GM23338 (cell line): ENCODE results near the gene PKLR. TPM values are rescaled to one million over a fixed set of nuclear protein-coding genes. Genes with fewer than 3 reads are reported as not detected.
A peak's percentile ranks its signal among the peaks of the same experiment; 100 is the strongest.

Experiments
- ATAC-seq: fragments of 200-7000 bp; cut with Tn5 transposase; 3 replicates; pipeline ENCODE4 v1.9.1; 2020
- DNase-seq: peaks from one replicate; pipeline ENCODE4 v3.0.0-alpha.2; 2015; ENCODE audit warnings: low spot score
- H2AFZ ChIP-seq: fragments of 200-600 bp; sonication (generic); 2 replicates; pipeline ENCODE4 v1.8.0; 2016; ENCODE audit warnings: antibody characterized with exemption, mild to moderate bottlenecking, moderate library complexity
- H3F3A ChIP-seq: fragments of 200-600 bp; sonication (generic); replicated peaks from 2 replicates; pipeline ENCODE4 v1.8.0; 2017; ENCODE audit warnings: antibody characterized with exemption, mixed run types, low read depth
- H3K27ac ChIP-seq: fragments of 200-600 bp; sonication (generic); 2 replicates; pipeline ENCODE4 v1.6.1; 2016; ENCODE audit warnings: low read depth
- H3K27me3 ChIP-seq: fragments of 200-600 bp; sonication (generic); 2 replicates; pipeline ENCODE4 v1.8.0; 2016; ENCODE audit warnings: mild to moderate bottlenecking, mixed run types, moderate library complexity; ENCODE audit not compliant: insufficient read depth
- H3K36me3 ChIP-seq: fragments of 200-600 bp; sonication (generic); 2 replicates; pipeline ENCODE4 v1.8.0; 2016; ENCODE audit warnings: mild to moderate bottlenecking; ENCODE audit not compliant: insufficient read depth
- H3K4me1 ChIP-seq: fragments of 200-600 bp; sonication (generic); 2 replicates; pipeline ENCODE4 v1.8.0; 2016; ENCODE audit warnings: mild to moderate bottlenecking, moderate library complexity; ENCODE audit not compliant: insufficient read depth
- H3K4me2 ChIP-seq: fragments of 200-600 bp; sonication (generic); 2 replicates; pipeline ENCODE4 v1.7.1; 2017; ENCODE audit warnings: mixed run types
- H3K4me3 ChIP-seq: fragments of 200-600 bp; sonication (generic); 2 replicates; pipeline ENCODE4 v1.6.1; 2016; ENCODE audit warnings: mixed run types
- H3K79me2 ChIP-seq: fragments of 200-600 bp; sonication (generic); replicated peaks from 2 replicates; pipeline ENCODE4 v1.8.0; 2017; ENCODE audit warnings: mild to moderate bottlenecking; ENCODE audit not compliant: insufficient read depth
- H3K9me2 ChIP-seq: fragments of 200-600 bp; sonication (generic); 2 replicates; pipeline ENCODE4 v1.8.0; 2017; ENCODE audit not compliant: insufficient read depth
- H4K20me1 ChIP-seq: fragments of 200-600 bp; sonication (generic); replicated peaks from 2 replicates; pipeline ENCODE4 v1.8.0; 2017; ENCODE audit warnings: mild to moderate bottlenecking; ENCODE audit not compliant: insufficient read depth
- H3K27ac Mint-ChIP-seq: 2 replicates; pipeline ENCODE4 v1.8.0; 2020; ENCODE audit warnings: inconsistent platforms, mild to moderate bottlenecking, moderate library complexity, mixed read lengths
- H3K27me3 Mint-ChIP-seq: 3 replicates; pipeline ENCODE4 v1.8.0; 2022; ENCODE audit warnings: low read depth, mild to moderate bottlenecking, moderate library complexity, mixed read lengths, inconsistent platforms; ENCODE audit not compliant: insufficient read depth, poor library complexity
- H3K36me3 Mint-ChIP-seq: 3 replicates; pipeline ENCODE4 v1.8.0; 2021; ENCODE audit warnings: low read depth, mild to moderate bottlenecking, inconsistent platforms, moderate library complexity, mixed read lengths
- H3K4me1 Mint-ChIP-seq: 3 replicates; pipeline ENCODE4 v1.8.0; 2020; ENCODE audit warnings: mild to moderate bottlenecking, inconsistent platforms, mixed read lengths
- H3K4me3 Mint-ChIP-seq: 3 replicates; pipeline ENCODE4 v1.8.0; 2021; ENCODE audit warnings: moderate library complexity, mild to moderate bottlenecking, inconsistent platforms, mixed read lengths
- H3K9me3 Mint-ChIP-seq: 3 replicates; pipeline ENCODE4 v1.8.0; 2020; ENCODE audit warnings: moderate library complexity, mild to moderate bottlenecking, inconsistent platforms, mixed read lengths
- CREB1 ChIP-seq: fragments of 250-450 bp; sonication (Bioruptor Pico); IDR thresholded peaks from 2 replicates; pipeline ENCODE4 v1.5.0; 2020; ENCODE audit warnings: low read depth, mild to moderate bottlenecking, moderate library complexity
- EZH2 ChIP-seq: fragments of 200-600 bp; sonication (generic); IDR thresholded peaks from one replicate; pipeline ENCODE4 v1.8.0; 2017; ENCODE audit warnings: antibody characterized with exemption, mild to moderate bottlenecking, low read depth; ENCODE audit not compliant: unreplicated experiment
- EZH2phosphoT487 ChIP-seq: fragments of 200-600 bp; sonication (generic); IDR thresholded peaks from one replicate; pipeline ENCODE4 v1.8.1; 2018; ENCODE audit warnings: antibody characterized with exemption; ENCODE audit not compliant: unreplicated experiment
- JUNB ChIP-seq: IDR thresholded peaks from one replicate; pipeline ENCODE4 v1.6.1; 2016; ENCODE audit warnings: antibody characterized with exemption; ENCODE audit not compliant: unreplicated experiment
- NANOG ChIP-seq: IDR thresholded peaks from 2 replicates; pipeline ENCODE4 v1.6.1; 2016; ENCODE audit warnings: antibody characterized with exemption, borderline replicate concordance
- STAT1 ChIP-seq: IDR thresholded peaks from one replicate; pipeline ENCODE4 v1.6.1; 2016; ENCODE audit warnings: antibody characterized with exemption; ENCODE audit not compliant: unreplicated experiment
- ZNF114 ChIP-seq: fragments of 250-450 bp; sonication (Bioruptor Pico); IDR thresholded peaks from 2 replicates; pipeline ENCODE4 v1.5.0; 2020; ENCODE audit warnings: mild to moderate bottlenecking, moderate library complexity
- ZNF331 ChIP-seq: fragments of 250-450 bp; sonication (Bioruptor Pico); IDR thresholded peaks from 2 replicates; pipeline ENCODE4 v1.5.0; 2020; ENCODE audit warnings: low read depth, mild to moderate bottlenecking, moderate library complexity
- polyA plus RNA-seq: library from polyadenylated mRNA; unstranded; fragments of >200 nt; fragmentation: Nextera tagmentation; extraction: Ambion mirVana; gene quantifications from 2 replicates; pipeline ENCODE4 v1.2.1, GENCODE V29; 2016
- total RNA-seq: library from RNA; depleted of rRNA; stranded (reverse); fragments of >200 nt; shearing (Covaris generic); gene quantifications from 2 replicates; pipeline ENCODE4 v1.2.3, GENCODE V29; 2014
- TF ChIP-seq, protein P1 (sequence below): fragments of 250-450 bp; sonication (Bioruptor Pico); IDR thresholded peaks from 2 replicates; pipeline ENCODE4 v1.5.0; 2020; ENCODE audit warnings: mild to moderate bottlenecking, moderate library complexity
- TF ChIP-seq, protein P2 (sequence below): IDR thresholded peaks from 2 replicates; pipeline ENCODE4 v1.6.1; 2016; ENCODE audit warnings: antibody characterized with exemption
- TF ChIP-seq, protein P3 (sequence below): IDR thresholded peaks from one replicate; pipeline ENCODE4 v1.6.1; 2018; ENCODE audit warnings: antibody characterized with exemption; ENCODE audit not compliant: unreplicated experiment

The PKLR gene
- total and polyA plus RNA-seq, 2 experiments from 2014 or later, result 2.0 to 3.7 TPM

DNA sequence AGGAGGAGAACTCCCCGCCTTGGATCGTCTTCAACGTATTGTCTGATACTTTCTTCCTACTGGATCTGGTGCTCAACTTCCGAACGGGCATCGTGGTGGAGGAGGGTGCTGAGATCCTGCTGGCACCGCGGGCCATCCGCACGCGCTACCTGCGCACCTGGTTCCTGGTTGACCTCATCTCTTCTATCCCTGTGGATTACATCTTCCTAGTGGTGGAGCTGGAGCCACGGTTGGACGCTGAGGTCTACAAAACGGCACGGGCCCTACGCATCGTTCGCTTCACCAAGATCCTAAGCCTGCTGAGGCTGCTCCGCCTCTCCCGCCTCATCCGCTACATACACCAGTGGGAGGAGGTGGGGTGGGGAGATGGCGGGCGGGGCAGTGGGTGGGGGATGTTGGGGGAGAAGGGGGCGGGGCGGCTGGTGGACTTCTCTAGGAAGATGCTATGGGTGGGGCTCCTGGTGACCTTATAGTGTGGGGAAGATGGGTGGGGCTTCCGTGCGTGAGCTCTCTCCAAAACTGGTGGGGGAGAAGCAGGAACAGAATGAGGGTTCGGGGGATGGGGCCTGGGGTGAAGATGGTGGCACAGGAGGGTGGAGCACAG, 18.6 kb downstream of the PKLR start (continued):
- TF ChIP-seq, protein P1, sequence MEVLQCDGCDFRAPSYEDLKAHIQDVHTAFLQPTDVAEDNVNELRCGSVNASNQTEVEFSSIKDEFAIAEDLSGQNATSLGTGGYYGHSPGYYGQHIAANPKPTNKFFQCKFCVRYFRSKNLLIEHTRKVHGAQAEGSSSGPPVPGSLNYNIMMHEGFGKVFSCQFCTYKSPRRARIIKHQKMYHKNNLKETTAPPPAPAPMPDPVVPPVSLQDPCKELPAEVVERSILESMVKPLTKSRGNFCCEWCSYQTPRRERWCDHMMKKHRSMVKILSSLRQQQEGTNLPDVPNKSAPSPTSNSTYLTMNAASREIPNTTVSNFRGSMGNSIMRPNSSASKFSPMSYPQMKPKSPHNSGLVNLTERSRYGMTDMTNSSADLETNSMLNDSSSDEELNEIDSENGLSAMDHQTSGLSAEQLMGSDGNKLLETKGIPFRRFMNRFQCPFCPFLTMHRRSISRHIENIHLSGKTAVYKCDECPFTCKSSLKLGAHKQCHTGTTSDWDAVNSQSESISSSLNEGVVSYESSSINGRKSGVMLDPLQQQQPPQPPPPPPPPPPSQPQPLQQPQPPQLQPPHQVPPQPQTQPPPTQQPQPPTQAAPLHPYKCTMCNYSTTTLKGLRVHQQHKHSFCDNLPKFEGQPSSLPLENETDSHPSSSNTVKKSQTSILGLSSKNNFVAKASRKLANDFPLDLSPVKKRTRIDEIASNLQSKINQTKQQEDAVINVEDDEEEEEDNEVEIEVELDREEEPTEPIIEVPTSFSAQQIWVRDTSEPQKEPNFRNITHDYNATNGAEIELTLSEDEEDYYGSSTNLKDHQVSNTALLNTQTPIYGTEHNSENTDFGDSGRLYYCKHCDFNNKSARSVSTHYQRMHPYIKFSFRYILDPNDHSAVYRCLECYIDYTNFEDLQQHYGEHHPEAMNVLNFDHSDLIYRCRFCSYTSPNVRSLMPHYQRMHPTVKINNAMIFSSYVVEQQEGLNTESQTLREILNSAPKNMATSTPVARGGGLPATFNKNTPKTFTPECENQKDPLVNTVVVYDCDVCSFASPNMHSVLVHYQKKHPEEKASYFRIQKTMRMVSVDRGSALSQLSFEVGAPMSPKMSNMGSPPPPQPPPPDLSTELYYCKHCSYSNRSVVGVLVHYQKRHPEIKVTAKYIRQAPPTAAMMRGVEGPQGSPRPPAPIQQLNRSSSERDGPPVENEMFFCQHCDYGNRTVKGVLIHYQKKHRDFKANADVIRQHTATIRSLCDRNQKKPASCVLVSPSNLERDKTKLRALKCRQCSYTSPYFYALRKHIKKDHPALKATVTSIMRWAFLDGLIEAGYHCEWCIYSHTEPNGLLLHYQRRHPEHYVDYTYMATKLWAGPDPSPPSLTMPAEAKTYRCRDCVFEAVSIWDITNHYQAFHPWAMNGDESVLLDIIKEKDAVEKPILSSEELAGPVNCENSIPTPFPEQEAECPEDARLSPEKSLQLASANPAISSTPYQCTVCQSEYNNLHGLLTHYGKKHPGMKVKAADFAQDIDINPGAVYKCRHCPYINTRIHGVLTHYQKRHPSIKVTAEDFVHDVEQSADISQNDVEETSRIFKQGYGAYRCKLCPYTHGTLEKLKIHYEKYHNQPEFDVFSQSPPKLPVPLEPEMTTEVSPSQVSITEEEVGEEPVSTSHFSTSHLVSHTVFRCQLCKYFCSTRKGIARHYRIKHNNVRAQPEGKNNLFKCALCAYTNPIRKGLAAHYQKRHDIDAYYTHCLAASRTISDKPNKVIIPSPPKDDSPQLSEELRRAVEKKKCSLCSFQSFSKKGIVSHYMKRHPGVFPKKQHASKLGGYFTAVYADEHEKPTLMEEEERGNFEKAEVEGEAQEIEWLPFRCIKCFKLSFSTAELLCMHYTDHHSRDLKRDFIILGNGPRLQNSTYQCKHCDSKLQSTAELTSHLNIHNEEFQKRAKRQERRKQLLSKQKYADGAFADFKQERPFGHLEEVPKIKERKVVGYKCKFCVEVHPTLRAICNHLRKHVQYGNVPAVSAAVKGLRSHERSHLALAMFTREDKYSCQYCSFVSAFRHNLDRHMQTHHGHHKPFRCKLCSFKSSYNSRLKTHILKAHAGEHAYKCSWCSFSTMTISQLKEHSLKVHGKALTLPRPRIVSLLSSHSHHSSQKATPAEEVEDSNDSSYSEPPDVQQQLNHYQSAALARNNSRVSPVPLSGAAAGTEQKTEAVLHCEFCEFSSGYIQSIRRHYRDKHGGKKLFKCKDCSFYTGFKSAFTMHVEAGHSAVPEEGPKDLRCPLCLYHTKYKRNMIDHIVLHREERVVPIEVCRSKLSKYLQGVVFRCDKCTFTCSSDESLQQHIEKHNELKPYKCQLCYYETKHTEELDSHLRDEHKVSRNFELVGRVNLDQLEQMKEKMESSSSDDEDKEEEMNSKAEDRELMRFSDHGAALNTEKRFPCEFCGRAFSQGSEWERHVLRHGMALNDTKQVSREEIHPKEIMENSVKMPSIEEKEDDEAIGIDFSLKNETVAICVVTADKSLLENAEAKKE (CRISPR knock-in tag), result no peak
- TF ChIP-seq NANOG, result no peak
- no peak for TF ChIP-seq EZH2
- no peak for TF ChIP-seq EZH2phosphoT487

DNA sequence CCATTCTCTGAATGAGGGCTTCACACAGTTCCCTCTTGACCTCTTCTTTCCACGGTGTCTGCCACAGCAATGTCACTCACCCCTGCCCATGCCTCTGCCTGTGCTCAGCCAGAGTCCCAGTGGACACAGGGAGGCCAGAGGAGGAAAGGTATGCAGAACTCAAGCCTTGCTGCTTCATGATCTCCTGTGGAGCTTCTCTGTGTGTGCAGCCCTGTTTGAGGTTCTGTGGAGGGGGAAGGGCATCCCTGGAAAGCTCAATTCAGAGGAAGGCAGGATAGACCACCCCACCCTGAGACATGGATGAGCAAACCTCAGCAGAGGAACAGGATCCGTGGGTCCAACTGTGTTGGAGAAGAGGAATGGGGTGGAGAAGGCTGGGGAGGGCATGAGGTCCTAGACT, 22.0 kb downstream of the PKLR start:
- H3K27ac ChIP-seq, result 0 out of 2 replicates have a peak overlapping the region, but pooled peaks have one; percentile 17
- H3K27me3 Mint-ChIP-seq, result peaks cover 13% of the 10 kb centered on the region
- H3K9me3 Mint-ChIP-seq, result peaks cover 4% of the 10 kb centered on the region; the same call in 1 of the 3 replicates
- no peaks in the 10 kb centered on the region for H3K36me3 ChIP-seq
- H3F3A ChIP-seq, result peaks cover 13% of the 10 kb centered on the region
- H3K36me3 Mint-ChIP-seq, result peaks cover 3% of the 10 kb centered on the region; the same call in 2 of the 3 replicates
- peaks cover 24% of the 10 kb centered on the region for H3K4me1 ChIP-seq
- no peaks in the 10 kb centered on the region for H4K20me1 ChIP-seq
- H3K27me3 ChIP-seq, result no peaks in the 10 kb centered on the region
- H3K79me2 ChIP-seq, result no peaks in the 10 kb centered on the region
- peak overlapping the region; percentile 23; the same call in 1 of the 3 replicates for H3K4me3 Mint-ChIP-seq
- TF ChIP-seq, protein P2, sequence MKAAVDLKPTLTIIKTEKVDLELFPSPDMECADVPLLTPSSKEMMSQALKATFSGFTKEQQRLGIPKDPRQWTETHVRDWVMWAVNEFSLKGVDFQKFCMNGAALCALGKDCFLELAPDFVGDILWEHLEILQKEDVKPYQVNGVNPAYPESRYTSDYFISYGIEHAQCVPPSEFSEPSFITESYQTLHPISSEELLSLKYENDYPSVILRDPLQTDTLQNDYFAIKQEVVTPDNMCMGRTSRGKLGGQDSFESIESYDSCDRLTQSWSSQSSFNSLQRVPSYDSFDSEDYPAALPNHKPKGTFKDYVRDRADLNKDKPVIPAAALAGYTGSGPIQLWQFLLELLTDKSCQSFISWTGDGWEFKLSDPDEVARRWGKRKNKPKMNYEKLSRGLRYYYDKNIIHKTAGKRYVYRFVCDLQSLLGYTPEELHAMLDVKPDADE, result no peak
- TF ChIP-seq NANOG (no peak), ZNF331 (CRISPR knock-in tag) (no peak), ZNF114 (CRISPR knock-in tag) (no peak), JUNB (no peak), STAT1 (no peak), CREB1 (CRISPR knock-in tag) (no peak), EZH2phosphoT487 (no peak)
- TF ChIP-seq, protein P3, sequence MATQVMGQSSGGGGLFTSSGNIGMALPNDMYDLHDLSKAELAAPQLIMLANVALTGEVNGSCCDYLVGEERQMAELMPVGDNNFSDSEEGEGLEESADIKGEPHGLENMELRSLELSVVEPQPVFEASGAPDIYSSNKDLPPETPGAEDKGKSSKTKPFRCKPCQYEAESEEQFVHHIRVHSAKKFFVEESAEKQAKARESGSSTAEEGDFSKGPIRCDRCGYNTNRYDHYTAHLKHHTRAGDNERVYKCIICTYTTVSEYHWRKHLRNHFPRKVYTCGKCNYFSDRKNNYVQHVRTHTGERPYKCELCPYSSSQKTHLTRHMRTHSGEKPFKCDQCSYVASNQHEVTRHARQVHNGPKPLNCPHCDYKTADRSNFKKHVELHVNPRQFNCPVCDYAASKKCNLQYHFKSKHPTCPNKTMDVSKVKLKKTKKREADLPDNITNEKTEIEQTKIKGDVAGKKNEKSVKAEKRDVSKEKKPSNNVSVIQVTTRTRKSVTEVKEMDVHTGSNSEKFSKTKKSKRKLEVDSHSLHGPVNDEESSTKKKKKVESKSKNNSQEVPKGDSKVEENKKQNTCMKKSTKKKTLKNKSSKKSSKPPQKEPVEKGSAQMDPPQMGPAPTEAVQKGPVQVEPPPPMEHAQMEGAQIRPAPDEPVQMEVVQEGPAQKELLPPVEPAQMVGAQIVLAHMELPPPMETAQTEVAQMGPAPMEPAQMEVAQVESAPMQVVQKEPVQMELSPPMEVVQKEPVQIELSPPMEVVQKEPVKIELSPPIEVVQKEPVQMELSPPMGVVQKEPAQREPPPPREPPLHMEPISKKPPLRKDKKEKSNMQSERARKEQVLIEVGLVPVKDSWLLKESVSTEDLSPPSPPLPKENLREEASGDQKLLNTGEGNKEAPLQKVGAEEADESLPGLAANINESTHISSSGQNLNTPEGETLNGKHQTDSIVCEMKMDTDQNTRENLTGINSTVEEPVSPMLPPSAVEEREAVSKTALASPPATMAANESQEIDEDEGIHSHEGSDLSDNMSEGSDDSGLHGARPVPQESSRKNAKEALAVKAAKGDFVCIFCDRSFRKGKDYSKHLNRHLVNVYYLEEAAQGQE, result no peak
- H3K4me2 ChIP-seq, result peak overlapping the region; percentile 61
- no peak overlapping the region for H3K27ac Mint-ChIP-seq
- no peak for ATAC-seq
- H3K4me1 Mint-ChIP-seq, result peaks cover 24% of the 10 kb centered on the region
- H2AFZ ChIP-seq, result no peak overlapping the region
- H3K4me3 ChIP-seq, result no peak overlapping the region
- DNase-seq, result no peak
- no peaks in the 10 kb centered on the region for H3K9me2 ChIP-seq
